ENCODE results near the gene JUND. TPM values are rescaled to one million over a fixed set of nuclear protein-coding genes. Genes with fewer than 3 reads are reported as not detected.
A peak's percentile ranks its signal among the peaks of the same experiment; 100 is the strongest.

JUND gene
- total RNA-seq (100 to 1,000 TPM; 615 to 654 TPM), polyA plus RNA-seq (ENCODE audit: insufficient read depth, low read depth, low replicate concordance) (96.4 TPM)
- long read RNA-seq, donor 1, transcript JUND-201 (1 exons, 1,863 nt) = major isoform, 804 of 804 reads
- long read RNA-seq, donor 1, partial matches to known transcripts = 0 of 804 reads
- long read RNA-seq, donor 1, other reads (novel, unspliced or antisense) = 0 of 804 reads
- long read RNA-seq, donor 2, transcript JUND-201 (1 exons, 1,863 nt) = major isoform, 346 of 346 reads
- long read RNA-seq, donor 2, partial matches to known transcripts = 0 of 346 reads
- long read RNA-seq, donor 2, other reads (novel, unspliced or antisense) = 0 of 346 reads

- DNase-seq = peak; percentile 96
- Histone ChIP-seq H3K27ac (peak within 1 kb of the TSS; percentile 99 to 100), H3K4me1 (peaks cover 33% of the 10 kb centered on the region), H3K9me3 (no peaks in the 10 kb centered on the region), H3K27me3 (no peaks in the 10 kb centered on the region), H3K36me3 (ENCODE audit: low read depth, missing control alignments) (no peaks in the 10 kb centered on the region), H3K4me3 (peak within 1 kb of the TSS; percentile 92 to 95)
- intact Hi-C loops (cut with DNase I; ENCODE audit: low total_unique reads) = no loop called here
- WGBS, 2 donors = 0% methylated on average over 45 of the region's 138 CpGs; no CpG with 5 or more reads in 1 of the 2 donors
- peak; percentile 97 for TF ChIP-seq POLR2A (IDR thresholded peaks at IDR 0.05)
- peak in 1 of 3 experiments; percentile 24 for TF ChIP-seq CTCF (IDR thresholded peaks at IDR 0.05)
These were observed at the start of gene JUND for GRCh38 chr19:18281082-18282020. Gene JUND (minus strand): TSS chr19:18281622. CDS start chr19:18281484, 138 bp downstream.

GRCh38 chr19:18330868-18331267 lies 49.4 kb upstream of the JUND start:
- 88 to 94% methylated on average over 9 of the region's 9 CpGs for WGBS, 2 donors
- Histone ChIP-seq H3K27ac (no peak overlapping the region), H3K36me3 (ENCODE audit: low read depth, missing control alignments) (no peaks in the 10 kb centered on the region), H3K4me3 (no peak overlapping the region), H3K4me1 (peaks cover 7% of the 10 kb centered on the region), H3K9me3 (no peaks in the 10 kb centered on the region), H3K27me3 (no peaks in the 10 kb centered on the region)
- no peak for TF ChIP-seq CTCF (IDR thresholded peaks at IDR 0.05)
- DNase-seq = no peak
- intact Hi-C loops (cut with DNase I; ENCODE audit: low total_unique reads) = no loop called here

- H3K36me3 ChIP-seq (ENCODE audit: low read depth, missing control alignments) = no peaks in the 10 kb centered on the region
- H3K9me3 ChIP-seq = no peaks in the 10 kb centered on the region
- peak overlapping the region; percentile 14 to 80 for H3K27ac ChIP-seq
- H3K4me1 ChIP-seq = peaks cover 7% of the 10 kb centered on the region
- 15 to 61% methylated on average over 4 to 6 of the region's 6 CpGs for WGBS, 2 donors
- TF ChIP-seq CTCF (IDR thresholded peaks at IDR 0.05) (no peak), POLR2A (IDR thresholded peaks at IDR 0.05) (no peak)
- H3K4me3 ChIP-seq = peak overlapping the region in 1 of 2 donors; percentile 21
- intact Hi-C loops (cut with DNase I; ENCODE audit: low total_unique reads) = no loop called here
- no peaks in the 10 kb centered on the region for H3K27me3 ChIP-seq
- DNase-seq = no peak
These were observed 47.6 kb upstream of the JUND start for GRCh38 chr19:18329035-18329376.

- no peaks in the 10 kb centered on the region for H3K9me3 ChIP-seq
- peak overlapping the region; percentile 14 to 80 for H3K27ac ChIP-seq
- no peak for TF ChIP-seq POLR2A (IDR thresholded peaks at IDR 0.05)
- TF ChIP-seq CTCF (IDR thresholded peaks at IDR 0.05) = peak; percentile 97 to 100 (median 100)
- peaks cover 12% of the 10 kb centered on the region for H3K4me1 ChIP-seq
- no peaks in the 10 kb centered on the region for H3K36me3 ChIP-seq (ENCODE audit: low read depth, missing control alignments)
- intact Hi-C loops (cut with DNase I; ENCODE audit: low total_unique reads) = no loop called here
- peak overlapping the region in 1 of 2 donors; percentile 21 for H3K4me3 ChIP-seq
- DNase-seq = peak; percentile 99
- no peaks in the 10 kb centered on the region for H3K27me3 ChIP-seq
- 3 to 4% methylated on average over 9 of the region's 9 CpGs for WGBS, 2 donors
These were observed 47.1 kb upstream of the JUND start for GRCh38 chr19:18328340-18329034.
